Measurements from ENCODE around the gene TNRC6C.

- TF ChIP-seq, protein P1, sequence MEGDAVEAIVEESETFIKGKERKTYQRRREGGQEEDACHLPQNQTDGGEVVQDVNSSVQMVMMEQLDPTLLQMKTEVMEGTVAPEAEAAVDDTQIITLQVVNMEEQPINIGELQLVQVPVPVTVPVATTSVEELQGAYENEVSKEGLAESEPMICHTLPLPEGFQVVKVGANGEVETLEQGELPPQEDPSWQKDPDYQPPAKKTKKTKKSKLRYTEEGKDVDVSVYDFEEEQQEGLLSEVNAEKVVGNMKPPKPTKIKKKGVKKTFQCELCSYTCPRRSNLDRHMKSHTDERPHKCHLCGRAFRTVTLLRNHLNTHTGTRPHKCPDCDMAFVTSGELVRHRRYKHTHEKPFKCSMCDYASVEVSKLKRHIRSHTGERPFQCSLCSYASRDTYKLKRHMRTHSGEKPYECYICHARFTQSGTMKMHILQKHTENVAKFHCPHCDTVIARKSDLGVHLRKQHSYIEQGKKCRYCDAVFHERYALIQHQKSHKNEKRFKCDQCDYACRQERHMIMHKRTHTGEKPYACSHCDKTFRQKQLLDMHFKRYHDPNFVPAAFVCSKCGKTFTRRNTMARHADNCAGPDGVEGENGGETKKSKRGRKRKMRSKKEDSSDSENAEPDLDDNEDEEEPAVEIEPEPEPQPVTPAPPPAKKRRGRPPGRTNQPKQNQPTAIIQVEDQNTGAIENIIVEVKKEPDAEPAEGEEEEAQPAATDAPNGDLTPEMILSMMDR (IDR thresholded peaks at IDR 0.05; ENCODE audit: poor library complexity): no peak
- TF ChIP-seq EZH2 (IDR thresholded peaks at IDR 0.05; ENCODE audit: borderline replicate concordance): no peak
- TF ChIP-seq EZH2phosphoT487 (IDR thresholded peaks at IDR 0.05; ENCODE audit: low read depth, severe bottlenecking, unreplicated experiment): no peak
Measured at GRCh38 chr17:77941004-77941403, 17.5 kb upstream of the TNRC6C start.

All from hepatocyte (in vitro differentiated cells).